ENCODE results near the gene CAPRIN1.

GRCh38 chr11:34065505-34066203 lies 14.1 kb downstream of the CAPRIN1 start:
- TF ChIP-seq, protein P1, sequence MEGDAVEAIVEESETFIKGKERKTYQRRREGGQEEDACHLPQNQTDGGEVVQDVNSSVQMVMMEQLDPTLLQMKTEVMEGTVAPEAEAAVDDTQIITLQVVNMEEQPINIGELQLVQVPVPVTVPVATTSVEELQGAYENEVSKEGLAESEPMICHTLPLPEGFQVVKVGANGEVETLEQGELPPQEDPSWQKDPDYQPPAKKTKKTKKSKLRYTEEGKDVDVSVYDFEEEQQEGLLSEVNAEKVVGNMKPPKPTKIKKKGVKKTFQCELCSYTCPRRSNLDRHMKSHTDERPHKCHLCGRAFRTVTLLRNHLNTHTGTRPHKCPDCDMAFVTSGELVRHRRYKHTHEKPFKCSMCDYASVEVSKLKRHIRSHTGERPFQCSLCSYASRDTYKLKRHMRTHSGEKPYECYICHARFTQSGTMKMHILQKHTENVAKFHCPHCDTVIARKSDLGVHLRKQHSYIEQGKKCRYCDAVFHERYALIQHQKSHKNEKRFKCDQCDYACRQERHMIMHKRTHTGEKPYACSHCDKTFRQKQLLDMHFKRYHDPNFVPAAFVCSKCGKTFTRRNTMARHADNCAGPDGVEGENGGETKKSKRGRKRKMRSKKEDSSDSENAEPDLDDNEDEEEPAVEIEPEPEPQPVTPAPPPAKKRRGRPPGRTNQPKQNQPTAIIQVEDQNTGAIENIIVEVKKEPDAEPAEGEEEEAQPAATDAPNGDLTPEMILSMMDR (IDR thresholded peaks at IDR 0.05) = no peak
- no peak for TF ChIP-seq POLR2A (IDR thresholded peaks at IDR 0.05)
